CD4-positive, CD25-positive, alpha-beta regulatory T cell (primary cell): Measurements from ENCODE around the gene TTC33. TPM values are rescaled to one million over a fixed set of nuclear protein-coding genes. Genes with fewer than 3 reads are reported as not detected.

Source experiments
- ATAC-seq, 2 donors: fragments of 150-1000 bp; cut with Tn5 transposase; one replicate each; pipeline ENCODE4 v1.10.0; 2021; ENCODE audit warnings: low read depth in 2 of 2, moderate number of reproducible peaks in 2 of 2, moderate library complexity in 1 of 2
- DNase-seq, 3 donors: peaks; one replicate each; pipeline versions ENCODE4 v3.0.0 to v3.0.0-alpha.2; 2012 to 2022; ENCODE audit warnings: mixed read lengths in 1 of 3
- H3K27ac ChIP-seq: one replicate; pipeline ENCODE4 v1.7.0; 2013; ENCODE audit warnings: mild to moderate bottlenecking, low read length; ENCODE audit not compliant: insufficient read depth, poor library complexity, severe bottlenecking
- H3K27me3 ChIP-seq: one replicate; pipeline ENCODE4 v1.7.0; 2013; ENCODE audit warnings: low read length; ENCODE audit not compliant: control insufficient read depth, insufficient read depth
- H3K36me3 ChIP-seq: one replicate; pipeline ENCODE4 v1.7.0; 2013; ENCODE audit warnings: mild to moderate bottlenecking, low read length, moderate library complexity; ENCODE audit not compliant: control insufficient read depth, insufficient read depth
- H3K4me1 ChIP-seq: 2 replicates; pipeline ENCODE4 v1.7.0; 2013; ENCODE audit warnings: mild to moderate bottlenecking, low read length; ENCODE audit not compliant: insufficient read depth, control insufficient read depth, poor library complexity, severe bottlenecking
- H3K4me3 ChIP-seq: one replicate; pipeline ENCODE4 v1.7.0; 2013; ENCODE audit warnings: low read depth, mild to moderate bottlenecking, low read length, moderate library complexity
- H3K9me3 ChIP-seq, 2 experiments: 1 replicate in 1 of 2; 2 replicates in 1 of 2; pipeline ENCODE4 v1.7.0; 2013; ENCODE audit warnings: low read length in 2 of 2, mild to moderate bottlenecking in 1 of 2, moderate library complexity in 1 of 2; ENCODE audit not compliant: control insufficient read depth in 2 of 2
- H3K27ac Mint-ChIP-seq, 3 donors: one replicate each; pipeline ENCODE4 v1.8.0; 2020 to 2022; ENCODE audit warnings: mild to moderate bottlenecking in 3 of 3, mixed read lengths in 3 of 3, moderate library complexity in 2 of 3
- H3K27me3 Mint-ChIP-seq: one replicate; pipeline ENCODE4 v1.8.0; 2022; ENCODE audit warnings: mild to moderate bottlenecking, mixed read lengths
- H3K36me3 Mint-ChIP-seq: one replicate; pipeline ENCODE4 v1.8.0; 2020; ENCODE audit warnings: mixed read lengths
- H3K4me1 Mint-ChIP-seq, 4 donors: one replicate each; pipeline ENCODE4 v1.8.0; 2020 to 2022; ENCODE audit warnings: mixed read lengths in 4 of 4, mild to moderate bottlenecking in 1 of 4
- H3K4me3 Mint-ChIP-seq, 4 donors: one replicate each; pipeline ENCODE4 v1.8.0; 2020 to 2022; ENCODE audit warnings: mild to moderate bottlenecking in 4 of 4, mixed read lengths in 4 of 4, moderate library complexity in 3 of 4
- H3K9me3 Mint-ChIP-seq, 7 donors: one replicate each; pipeline ENCODE4 v1.8.0; 2020 to 2022; ENCODE audit warnings: mixed read lengths in 7 of 7, mild to moderate bottlenecking in 3 of 7, moderate library complexity in 2 of 7
- polyA plus RNA-seq, 4 donors: library from polyadenylated mRNA; unstranded; fragments of 300-500 nt; fragmentation: Illumina TruSeq; gene quantifications; one replicate each; pipeline ENCODE4 v1.2.3, GENCODE V29; 2021
- total RNA-seq: library from RNA; stranded (reverse); gene quantifications from one replicate; pipeline ENCODE4 v1.2.3, GENCODE V29; 2022

Gene TTC33
- total and polyA plus RNA-seq, 5 donors from 2014 or later, result 12.0 to 19.6 (median 16.7) TPM

GRCh38 chr5:40490464-40491111 is 265.2 kb downstream of the TTC33 start:
- ATAC-seq, result no peak

GRCh38 chr5:40489421-40489820 is 266.3 kb downstream of the TTC33 start:
- Mint-ChIP-seq H3K4me3 (no peak overlapping the region), H3K9me3 (peaks cover 0 to 7% (median 0%) of the 10 kb centered on the region in 7 donors), H3K36me3 (peaks cover 4% of the 10 kb centered on the region), H3K27ac (no peak overlapping the region), H3K4me1 (peaks cover 8 to 44% (median 26%) of the 10 kb centered on the region in 4 donors), H3K27me3 (peaks cover 4% of the 10 kb centered on the region)
- H3K4me1 ChIP-seq, result peaks cover 17% of the 10 kb centered on the region
- H3K9me3 ChIP-seq, result no peaks in the 10 kb centered on the region
- no peaks in the 10 kb centered on the region for H3K36me3 ChIP-seq
- no peak overlapping the region for H3K27ac ChIP-seq
- H3K27me3 ChIP-seq, result no peaks in the 10 kb centered on the region
- DNase-seq, result no peak
- H3K4me3 ChIP-seq, result no peak overlapping the region
- ATAC-seq, result no peak

More at GRCh38 chr5:40490464-40491111, 265.2 kb downstream of the TTC33 start:
- Histone ChIP-seq H3K4me1 (peaks cover 17% of the 10 kb centered on the region), H3K36me3 (no peaks in the 10 kb centered on the region), H3K4me3 (peak overlapping the region; percentile 22), H3K27ac (no peak overlapping the region), H3K27me3 (no peaks in the 10 kb centered on the region), H3K9me3 (no peaks in the 10 kb centered on the region)
- Mint-ChIP-seq H3K27ac (no peak overlapping the region), H3K4me3 (no peak overlapping the region), H3K9me3 (peaks cover 0 to 7% (median 0%) of the 10 kb centered on the region in 7 donors), H3K27me3 (peaks cover 4% of the 10 kb centered on the region), H3K36me3 (peaks cover 4% of the 10 kb centered on the region), H3K4me1 (peaks cover 8 to 34% (median 25%) of the 10 kb centered on the region in 4 donors)
- peak in 1 of 3 donors; percentile 28 for DNase-seq

- DNase-seq (peak; percentile 55 to 85 (median 67)), ATAC-seq (peak; percentile 78 to 81)
- H3K9me3 ChIP-seq, result no peaks in the 10 kb centered on the region
- peak overlapping the region; percentile 66 for H3K27ac ChIP-seq
- no peaks in the 10 kb centered on the region for H3K36me3 Mint-ChIP-seq
- no peaks in the 10 kb centered on the region for H3K36me3 ChIP-seq
- H3K4me3 ChIP-seq, result peak overlapping the region; percentile 47
- peaks cover 8 to 56% (median 27%) of the 10 kb centered on the region in 4 donors for H3K4me1 Mint-ChIP-seq
- peak overlapping the region in 2 of 3 donors; percentile 65 to 77 for H3K27ac Mint-ChIP-seq
- no peaks in the 10 kb centered on the region for H3K9me3 Mint-ChIP-seq
- H3K4me3 Mint-ChIP-seq, result peak overlapping the region in 1 of 4 donors; percentile 7
- H3K27me3 ChIP-seq, result no peaks in the 10 kb centered on the region
- peaks cover 17% of the 10 kb centered on the region for H3K4me1 ChIP-seq
- H3K27me3 Mint-ChIP-seq, result no peaks in the 10 kb centered on the region
Measured at GRCh38 chr5:40486437-40487275, 269.1 kb downstream of the TTC33 start.

- no peak for DNase-seq
- no peaks in the 10 kb centered on the region for H3K27me3 ChIP-seq
- no peaks in the 10 kb centered on the region for H3K9me3 ChIP-seq
- H3K4me1 ChIP-seq, result peaks cover 18% of the 10 kb centered on the region
- Mint-ChIP-seq H3K27me3 (no peaks in the 10 kb centered on the region), H3K36me3 (no peaks in the 10 kb centered on the region), H3K4me1 (peaks cover 14 to 57% (median 29%) of the 10 kb centered on the region in 4 donors), H3K27ac (peak overlapping the region in 1 of 3 donors; percentile 54), H3K9me3 (no peaks in the 10 kb centered on the region), H3K4me3 (no peak overlapping the region)
- no peaks in the 10 kb centered on the region for H3K36me3 ChIP-seq
- ATAC-seq, result no peak
- no peak overlapping the region for H3K4me3 ChIP-seq
- H3K27ac ChIP-seq, result no peak overlapping the region
Measured at GRCh38 chr5:40485021-40485998, 270.5 kb downstream of the TTC33 start.

GRCh38 chr5:40484495-40484894 is 271.3 kb downstream of the TTC33 start:
- no peak overlapping the region for H3K4me3 ChIP-seq
- H3K27me3 ChIP-seq, result no peaks in the 10 kb centered on the region
- H3K9me3 ChIP-seq, result no peaks in the 10 kb centered on the region
- no peak overlapping the region for H3K4me3 Mint-ChIP-seq
- H3K9me3 Mint-ChIP-seq, result no peaks in the 10 kb centered on the region
- ATAC-seq (no peak), DNase-seq (no peak)
- H3K27me3 Mint-ChIP-seq, result no peaks in the 10 kb centered on the region
- peaks cover 18% of the 10 kb centered on the region for H3K4me1 ChIP-seq
- H3K4me1 Mint-ChIP-seq, result peaks cover 16 to 64% (median 32%) of the 10 kb centered on the region in 4 donors
- H3K36me3 ChIP-seq, result no peaks in the 10 kb centered on the region
- no peaks in the 10 kb centered on the region for H3K36me3 Mint-ChIP-seq
- no peak overlapping the region for H3K27ac ChIP-seq
- peak overlapping the region in 2 of 3 donors; percentile 21 to 46 for H3K27ac Mint-ChIP-seq

- H3K27me3 ChIP-seq, result no peaks in the 10 kb centered on the region
- Mint-ChIP-seq H3K4me1 (peaks cover 16 to 66% (median 31%) of the 10 kb centered on the region in 4 donors), H3K36me3 (no peaks in the 10 kb centered on the region), H3K27ac (peak overlapping the region in 1 of 3 donors; percentile 21), H3K4me3 (no peak overlapping the region), H3K9me3 (no peaks in the 10 kb centered on the region), H3K27me3 (no peaks in the 10 kb centered on the region)
- no peak overlapping the region for H3K4me3 ChIP-seq
- no peaks in the 10 kb centered on the region for H3K36me3 ChIP-seq
- peaks cover 18% of the 10 kb centered on the region for H3K4me1 ChIP-seq
- H3K9me3 ChIP-seq, result no peaks in the 10 kb centered on the region
- ATAC-seq (no peak), DNase-seq (no peak)
- H3K27ac ChIP-seq, result no peak overlapping the region
Measured at GRCh38 chr5:40483316-40483715, 272.4 kb downstream of the TTC33 start.

DNA sequence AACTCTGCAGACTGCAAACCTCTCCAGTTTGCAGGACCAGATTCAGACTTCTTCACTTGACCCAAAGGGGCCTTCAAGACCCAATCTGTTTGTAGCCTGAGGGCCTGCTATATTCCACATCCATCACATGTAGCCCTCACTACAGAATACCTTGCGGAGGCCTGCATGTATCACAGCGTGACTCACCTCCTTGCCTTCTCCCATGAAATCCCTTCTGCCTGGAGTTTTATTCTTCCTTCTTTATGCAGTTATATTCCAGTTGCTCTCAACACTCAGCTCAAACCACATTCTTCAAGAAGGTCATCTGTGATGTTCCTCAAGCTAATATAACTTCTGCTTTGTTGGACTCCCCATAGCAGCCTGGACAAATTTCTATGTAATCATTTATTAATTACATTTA is 274.5 kb downstream of the TTC33 start:
- ATAC-seq, result no peak
- no peaks in the 10 kb centered on the region for H3K27me3 Mint-ChIP-seq
- Histone ChIP-seq H3K4me3 (no peak overlapping the region), H3K9me3 (no peaks in the 10 kb centered on the region), H3K27ac (no peak overlapping the region), H3K27me3 (no peaks in the 10 kb centered on the region), H3K4me1 (peaks cover 11% of the 10 kb centered on the region), H3K36me3 (no peaks in the 10 kb centered on the region)
- peaks cover 8 to 55% (median 20%) of the 10 kb centered on the region in 4 donors for H3K4me1 Mint-ChIP-seq
- no peaks in the 10 kb centered on the region for H3K9me3 Mint-ChIP-seq
- H3K4me3 Mint-ChIP-seq, result no peak overlapping the region
- H3K27ac Mint-ChIP-seq, result peak overlapping the region in 1 of 3 donors; percentile 53
- no peaks in the 10 kb centered on the region for H3K36me3 Mint-ChIP-seq
- no peak for DNase-seq
